Heart left ventricle (tissue), 13 donors: ENCODE data around the gene NSD2.

ENCODE experiments used
- CTCF ChIP-seq, 12 donors: fragments of 200-600 bp; sonication (generic) in 4 of 12; IDR thresholded peaks; one replicate each; pipeline versions ENCODE4 v1.5.0 to v1.8.0; 2018 to 2022; ENCODE audit warnings: antibody characterized with exemption in 12 of 12, mild to moderate bottlenecking in 5 of 12
- POLR2A ChIP-seq, 2 donors: fragments of 450-650 bp; IDR thresholded peaks; one replicate each; pipeline ENCODE4 v1.6.1; 2017; ENCODE audit warnings: antibody characterized with exemption in 2 of 2, mild to moderate bottlenecking in 2 of 2, moderate library complexity in 2 of 2
- donor health status: ischemic (EF 13 %, LVEDD 7.1; RV severe dilation, severe dysfunction).
- donor health status: DM: no; HTN: yes; CAD: no.
- donor health status: DM: no; HTN: no; CAD: no.
- donor health status: ischemic (EF 25% LVEDD 6.9; RV normal size, moderate dysfunction).
- donor health status: ischemic (EF 25% LVEDD 5.7; RV mildly dilated, moderate dysfunction).
- donor health status: ischemic (EF 35%, LVEDD 5.7; RV mildly dilated, moderate dysfunction).
- donor health status: nonischemic (EF 11% LVEDD 7.7; RV severe dilation, severe dysfunction).
- donor health status: DM: yes; HTN: yes; CAD: no.
- donor health status: PGD.
- donor health status: ischemic (EF 29% LVEDD 5.4; RV normal size, mild dysfunction).
- donor health status: nonischemic (EF 23%, LVEDD 6.1; RV moderate dilation, normal function).

- TF ChIP-seq CTCF (IDR thresholded peaks at IDR 0.05): no peak
- no peak for TF ChIP-seq POLR2A (IDR thresholded peaks at IDR 0.05)
Observed at GRCh38 chr4:1833307-1834046, 37.7 kb upstream of the NSD2 start.
